Stimulated activated CD4-positive, alpha-beta T cell treated with anti-CD3 and anti-CD28 coated beads, Interleukin-12 subunit alpha, Interleukin-12 subunit beta, amount 100 ng/mL, for 4 hours (primary cell): Measurements from ENCODE around the gene MAGED1.
"Not testable (repeated sequence)": the region's sequence is repeated elsewhere in the genome, so short reads cannot be mapped to it uniquely, and the experiment has no call there.

Experiments
- DNase-seq: peaks from one replicate; pipeline ENCODE4 v3.0.0-alpha.2; 2020

MAGED1 gene

GRCh38 chrX:51896626-51897025 lies 3.2 kb downstream of the MAGED1 start:
- no peak for DNase-seq

DNA sequence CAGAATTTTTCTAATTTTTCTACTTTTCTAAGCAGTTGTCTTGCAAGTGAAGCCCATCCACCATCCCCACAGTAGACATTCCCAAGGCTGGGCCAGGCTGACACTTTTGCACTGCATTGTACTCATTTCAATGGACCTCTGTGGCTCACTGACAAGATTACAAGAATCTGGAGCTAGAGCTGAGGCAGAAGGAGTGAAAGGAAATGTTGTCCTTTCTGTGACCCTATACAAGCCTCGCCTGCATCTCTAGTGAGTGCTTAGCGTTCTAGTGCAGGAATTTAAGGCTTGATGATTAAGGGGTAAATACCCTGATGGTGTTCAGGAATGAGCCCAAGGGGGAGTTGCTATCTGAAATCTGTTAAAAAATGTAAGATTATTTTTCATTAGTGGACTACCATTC lies 6.3 kb downstream of the MAGED1 start:
- DNase-seq: no peak

- DNase-seq: no peak
Measured at GRCh38 chrX:51902510-51903050, 9.2 kb downstream of the MAGED1 start.

- not testable (repeated sequence) for DNase-seq
Measured at GRCh38 chrX:51905152-51905551, 11.7 kb downstream of the MAGED1 start.

DNA sequence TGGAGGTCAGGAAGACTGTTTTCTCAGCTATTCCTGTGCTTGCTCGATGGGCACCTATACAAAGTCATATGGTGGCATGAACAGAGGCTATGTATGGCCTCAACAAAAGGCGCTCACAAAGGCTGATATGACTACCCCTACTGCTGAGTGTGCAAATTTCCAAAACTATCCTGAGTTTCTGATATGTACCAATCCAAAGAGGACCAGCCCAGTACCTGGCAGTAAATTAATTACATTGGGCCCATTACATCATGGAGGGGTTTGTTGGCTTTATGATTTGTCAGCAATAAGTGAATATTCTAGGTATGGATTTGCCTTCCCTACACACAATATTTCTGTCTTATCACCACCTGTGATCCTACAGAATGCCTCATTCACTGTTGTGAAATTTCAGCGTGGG lies 12.3 kb downstream of the MAGED1 start:
- DNase-seq: no peak

GRCh38 chrX:51917604-51918003 lies 24.2 kb downstream of the MAGED1 start:
- DNase-seq: no peak

DNA sequence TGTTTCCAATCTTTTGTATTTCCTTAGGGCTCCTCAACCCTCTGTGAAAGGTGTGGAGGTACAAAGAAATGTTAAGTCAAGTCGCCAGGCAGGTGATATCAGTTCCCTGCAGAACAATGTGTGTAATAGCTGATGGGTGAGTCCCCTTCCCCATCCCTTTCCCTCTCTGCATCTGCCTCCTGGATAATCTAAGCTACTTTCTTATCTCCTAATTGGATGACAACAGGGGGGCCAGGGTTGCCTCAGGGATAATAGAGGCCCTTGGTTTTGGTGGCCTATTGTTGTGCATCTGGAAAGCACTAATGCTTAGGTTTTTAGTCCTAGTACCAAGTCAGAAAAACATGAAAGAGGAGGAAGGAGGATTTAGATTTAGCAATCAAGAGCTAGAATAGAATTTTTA lies 29.1 kb downstream of the MAGED1 start:
- DNase-seq: no peak

GRCh38 chrX:51931566-51932150 lies 38.2 kb downstream of the MAGED1 start:
- no peak for DNase-seq
